ENCODE results near the gene TAGLN. TPM values are rescaled to one million over a fixed set of nuclear protein-coding genes. Genes with fewer than 3 reads are reported as not detected.

Gene TAGLN
- total RNA-seq, 1 experiment from 2014 or later, result 912 TPM

DNA sequence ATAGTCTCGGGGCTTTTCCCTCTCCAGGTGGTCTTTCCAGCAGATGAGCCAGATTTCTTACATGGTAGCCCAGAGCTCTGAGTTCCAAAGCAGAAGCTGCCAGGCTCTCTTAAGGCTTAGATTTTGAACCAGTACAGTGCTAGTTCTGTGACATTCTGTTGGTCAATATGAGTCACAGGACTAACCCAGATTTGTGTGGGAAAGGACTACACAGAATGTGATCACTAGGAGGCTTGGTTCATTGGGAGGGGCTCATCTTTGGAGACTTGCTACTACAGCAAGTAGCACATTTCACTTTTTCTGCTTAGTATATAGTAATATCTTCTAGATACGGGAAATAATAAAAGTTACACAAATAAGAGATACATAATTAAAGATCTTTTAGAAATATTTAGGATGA lies 57.4 kb downstream of the TAGLN start:
- in situ Hi-C loops (cut with HindIII; ENCODE audit: low sequenced_read_pairs), result no loop called here
- DNase-seq (ENCODE audit: low spot score), result no peak

Other genes with a start within 250 kb of the TAGLN start
- gene SIK3, start 100.9 kb upstream of the TAGLN start, total RNA-seq (2014; rRNA removed; shearing (Covaris generic)), result 6.5 and 8.1 TPM in 2 replicates
- 127 and 161 TPM in 2 replicates for gene PAFAH1B2, start 55.1 kb upstream of the TAGLN start, total RNA-seq (2014; rRNA removed; shearing (Covaris generic))
- gene SIDT2, start 20.6 kb upstream of the TAGLN start, total RNA-seq (2014; rRNA removed; shearing (Covaris generic)), result 18.6 and 20.1 TPM in 2 replicates
- 40.3 and 52.6 TPM in 2 replicates for gene PCSK7, start 32.7 kb downstream of the TAGLN start, total RNA-seq (2014; rRNA removed; shearing (Covaris generic))
- gene RNF214, start 33.3 kb downstream of the TAGLN start, total RNA-seq (2014; rRNA removed; shearing (Covaris generic)), result 5.5 and 18.3 TPM in 2 replicates
- gene BACE1-AS, start 92.0 kb downstream of the TAGLN start, total RNA-seq (2014; rRNA removed; shearing (Covaris generic)), result 0.98 and 4.2 TPM in 2 replicates
- gene BACE1, start 116.9 kb downstream of the TAGLN start, total RNA-seq (2014; rRNA removed; shearing (Covaris generic)), result 2.3 and 9.7 TPM in 2 replicates
- gene CEP164, start 128.5 kb downstream of the TAGLN start, total RNA-seq (2014; rRNA removed; shearing (Covaris generic)), result 49.5 and 54.7 TPM in 2 replicates